ENCODE data around the gene UNC79.

- no peak for TF ChIP-seq POLR2AphosphoS5 (IDR thresholded peaks at IDR 0.05; ENCODE audit: low read depth, low read length)
- no peak for TF ChIP-seq POLR2A (IDR thresholded peaks at IDR 0.05; ENCODE audit: low read depth, low read length)
Measured at GRCh38 chr14:93720076-93720815, 289.5 kb downstream of the UNC79 start.
